Astrocyte (in vitro differentiated cells and primary cell): ENCODE measurements around the gene IKBKE. TPM values are rescaled to one million over a fixed set of nuclear protein-coding genes. Genes with fewer than 3 reads are reported as not detected.
"Not testable (repeated sequence)": the region's sequence is repeated elsewhere in the genome, so short reads cannot be mapped to it uniquely, and the experiment has no call there.

Source experiments
- DNase-seq: peaks from one replicate; pipeline ENCODE4 v3.0.0-alpha.2; 2010; ENCODE audit warnings: low read depth
- FAIRE-seq: peaks from 2 replicates; lab custom pipeline; 2011; peaks lifted over from hg19 to GRCh38; lab: Jason Lieb, UNC
- H2AFZ ChIP-seq: 2 replicates; pipeline ENCODE4 v1.6.0; 2012; ENCODE audit warnings: low read depth, low read length, inconsistent platforms
- H3K27ac ChIP-seq: 2 replicates; pipeline ENCODE4 v1.5.1; 2011; ENCODE audit warnings: low read depth, low read length, inconsistent platforms
- H3K27me3 ChIP-seq: 2 replicates; pipeline ENCODE4 v1.6.0; 2011; ENCODE audit warnings: low read length, inconsistent platforms; ENCODE audit not compliant: insufficient read depth
- H3K36me3 ChIP-seq: 2 replicates; pipeline ENCODE4 v1.5.1; 2011; ENCODE audit warnings: low read length, inconsistent platforms; ENCODE audit not compliant: insufficient read depth
- H3K4me1 ChIP-seq: 2 replicates; pipeline ENCODE4 v1.5.1; 2011; ENCODE audit warnings: low read length, inconsistent platforms; ENCODE audit not compliant: insufficient read depth
- H3K4me2 ChIP-seq: 2 replicates; pipeline ENCODE4 v1.6.0; 2012; ENCODE audit warnings: low read length, inconsistent platforms
- H3K4me3 ChIP-seq: 2 replicates; pipeline ENCODE4 v1.5.1; 2011; ENCODE audit warnings: low read depth, mild to moderate bottlenecking, low read length, inconsistent platforms; ENCODE audit not compliant: insufficient read depth
- H3K79me2 ChIP-seq: 2 replicates; pipeline ENCODE4 v1.6.0; 2012; ENCODE audit warnings: mild to moderate bottlenecking, low read length, inconsistent platforms; ENCODE audit not compliant: insufficient read depth
- H3K9ac ChIP-seq: 2 replicates; pipeline ENCODE4 v1.6.0; 2012; ENCODE audit warnings: mild to moderate bottlenecking, low read length, inconsistent platforms
- H3K9me3 ChIP-seq: 2 replicates; pipeline ENCODE4 v1.5.1; 2012; ENCODE audit warnings: low read depth, mild to moderate bottlenecking, low read length, inconsistent platforms; ENCODE audit not compliant: insufficient read depth
- H4K20me1 ChIP-seq: 2 replicates; pipeline ENCODE4 v1.6.0; 2012; ENCODE audit warnings: low read length, inconsistent platforms; ENCODE audit not compliant: insufficient read depth
- H3K27ac Mint-ChIP-seq: one replicate; pipeline ENCODE4 v1.8.0; 2021; ENCODE audit warnings: mild to moderate bottlenecking, mixed read lengths; ENCODE audit not compliant: unreplicated experiment
- H3K27me3 Mint-ChIP-seq: one replicate; pipeline ENCODE4 v1.8.0; 2021; ENCODE audit warnings: low read depth, mixed read lengths; ENCODE audit not compliant: unreplicated experiment
- H3K36me3 Mint-ChIP-seq: one replicate; pipeline ENCODE4 v1.8.0; 2021; ENCODE audit warnings: low read depth, mixed read lengths; ENCODE audit not compliant: unreplicated experiment
- H3K4me1 Mint-ChIP-seq: one replicate; pipeline ENCODE4 v1.8.0; 2021; ENCODE audit warnings: low read depth, mixed read lengths; ENCODE audit not compliant: unreplicated experiment
- H3K4me3 Mint-ChIP-seq: one replicate; pipeline ENCODE4 v1.8.0; 2021; ENCODE audit warnings: mild to moderate bottlenecking, moderate library complexity, mixed read lengths; ENCODE audit not compliant: unreplicated experiment
- H3K9me3 Mint-ChIP-seq: one replicate; pipeline ENCODE4 v1.8.0; 2021; ENCODE audit warnings: mild to moderate bottlenecking, mixed read lengths; ENCODE audit not compliant: unreplicated experiment
- EZH2 ChIP-seq: IDR thresholded peaks from 2 replicates; pipeline ENCODE4 v1.6.1; 2012; ENCODE audit warnings: mild to moderate bottlenecking, low read length, inconsistent platforms; ENCODE audit not compliant: insufficient read depth
- total RNA-seq: library from RNA; stranded (reverse); gene quantifications from 2 replicates; pipeline ENCODE4 v1.2.1, GENCODE V29; 2021
- TF ChIP-seq, protein P1 (sequence below): IDR thresholded peaks from 2 replicates; pipeline ENCODE4 v1.5.1; 2011; ENCODE audit warnings: low read depth, mild to moderate bottlenecking, inconsistent platforms, low read length, moderate library complexity; ENCODE audit not compliant: insufficient read depth

Gene IKBKE
- total RNA-seq, 1 donor from 2014 or later = 17.0 TPM

DNA sequence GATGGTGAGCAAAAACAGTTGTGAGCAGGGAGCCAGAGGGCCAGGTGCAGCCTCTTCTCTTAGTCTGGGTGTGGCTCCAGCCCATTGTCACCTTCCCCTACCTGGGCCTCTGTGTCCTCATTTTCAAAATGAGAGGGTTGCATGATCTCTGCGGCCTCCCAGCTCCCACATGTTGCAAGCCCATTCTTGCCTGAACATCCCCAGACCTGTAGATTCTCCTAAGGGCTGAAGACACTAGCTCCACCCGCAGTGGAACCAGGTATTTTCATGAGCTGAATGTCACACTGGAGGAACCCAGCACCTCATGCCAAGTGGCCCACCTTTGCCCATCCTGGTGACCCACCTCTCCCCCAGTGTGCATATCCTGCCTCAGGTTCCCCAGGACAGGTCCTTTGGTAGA, 12.3 kb downstream of the IKBKE start:
- DNase-seq (no peak), FAIRE-seq (no peak)
- Histone ChIP-seq H3K79me2 (no peaks in the 10 kb centered on the region), H3K27me3 (no peaks in the 10 kb centered on the region), H4K20me1 (peaks cover 6% of the 10 kb centered on the region), H3K9ac (no peak overlapping the region), H3K4me1 (peaks cover 9% of the 10 kb centered on the region), H3K36me3 (peaks cover 7% of the 10 kb centered on the region), H3K4me2 (no peak overlapping the region), H2AFZ (no peak overlapping the region), H3K4me3 (no peak overlapping the region), H3K27ac (no peak overlapping the region), H3K9me3 (no peaks in the 10 kb centered on the region)
- H3K27me3 Mint-ChIP-seq = no peaks in the 10 kb centered on the region
- no peak overlapping the region for H3K4me3 Mint-ChIP-seq
- peaks cover 12% of the 10 kb centered on the region for H3K4me1 Mint-ChIP-seq
- peaks cover 27% of the 10 kb centered on the region for H3K36me3 Mint-ChIP-seq
- no peak overlapping the region for H3K27ac Mint-ChIP-seq
- no peaks in the 10 kb centered on the region for H3K9me3 Mint-ChIP-seq
- TF ChIP-seq EZH2 = no peak
- TF ChIP-seq, protein P1, sequence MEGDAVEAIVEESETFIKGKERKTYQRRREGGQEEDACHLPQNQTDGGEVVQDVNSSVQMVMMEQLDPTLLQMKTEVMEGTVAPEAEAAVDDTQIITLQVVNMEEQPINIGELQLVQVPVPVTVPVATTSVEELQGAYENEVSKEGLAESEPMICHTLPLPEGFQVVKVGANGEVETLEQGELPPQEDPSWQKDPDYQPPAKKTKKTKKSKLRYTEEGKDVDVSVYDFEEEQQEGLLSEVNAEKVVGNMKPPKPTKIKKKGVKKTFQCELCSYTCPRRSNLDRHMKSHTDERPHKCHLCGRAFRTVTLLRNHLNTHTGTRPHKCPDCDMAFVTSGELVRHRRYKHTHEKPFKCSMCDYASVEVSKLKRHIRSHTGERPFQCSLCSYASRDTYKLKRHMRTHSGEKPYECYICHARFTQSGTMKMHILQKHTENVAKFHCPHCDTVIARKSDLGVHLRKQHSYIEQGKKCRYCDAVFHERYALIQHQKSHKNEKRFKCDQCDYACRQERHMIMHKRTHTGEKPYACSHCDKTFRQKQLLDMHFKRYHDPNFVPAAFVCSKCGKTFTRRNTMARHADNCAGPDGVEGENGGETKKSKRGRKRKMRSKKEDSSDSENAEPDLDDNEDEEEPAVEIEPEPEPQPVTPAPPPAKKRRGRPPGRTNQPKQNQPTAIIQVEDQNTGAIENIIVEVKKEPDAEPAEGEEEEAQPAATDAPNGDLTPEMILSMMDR = no peak

DNA sequence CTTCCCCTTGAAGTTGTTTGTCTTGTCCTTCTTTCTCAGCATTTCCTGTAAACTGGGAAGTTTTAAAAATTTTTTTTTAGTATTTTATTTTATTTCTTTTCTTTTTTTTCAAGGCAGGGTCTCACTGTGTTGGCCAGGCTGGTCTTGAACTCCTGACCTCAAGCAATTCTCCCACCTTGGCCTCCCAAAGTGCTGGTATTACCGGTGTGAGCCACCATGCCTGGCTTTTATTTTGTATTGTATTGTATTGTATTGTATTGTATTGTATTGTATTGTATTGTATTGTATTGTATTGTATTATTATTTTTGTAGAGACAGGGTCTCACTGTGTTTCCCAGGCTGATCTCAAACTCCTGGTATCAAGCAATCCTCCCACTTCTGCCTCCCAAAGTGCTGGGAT, 13.6 kb downstream of the IKBKE start:
- not testable (repeated sequence) for H3K4me3 Mint-ChIP-seq, H2AFZ ChIP-seq, H3K9me3 ChIP-seq, H3K9ac ChIP-seq, H3K4me2 ChIP-seq, H3K27ac ChIP-seq, DNase-seq, FAIRE-seq, H4K20me1 ChIP-seq, H3K9me3 Mint-ChIP-seq, H3K27me3 Mint-ChIP-seq, H3K4me1 ChIP-seq, H3K27ac Mint-ChIP-seq, H3K36me3 ChIP-seq, H3K4me3 ChIP-seq, H3K79me2 ChIP-seq, H3K27me3 ChIP-seq
- H3K36me3 Mint-ChIP-seq = peaks cover 25% of the 10 kb centered on the region
- H3K4me1 Mint-ChIP-seq = peaks cover 12% of the 10 kb centered on the region

DNA sequence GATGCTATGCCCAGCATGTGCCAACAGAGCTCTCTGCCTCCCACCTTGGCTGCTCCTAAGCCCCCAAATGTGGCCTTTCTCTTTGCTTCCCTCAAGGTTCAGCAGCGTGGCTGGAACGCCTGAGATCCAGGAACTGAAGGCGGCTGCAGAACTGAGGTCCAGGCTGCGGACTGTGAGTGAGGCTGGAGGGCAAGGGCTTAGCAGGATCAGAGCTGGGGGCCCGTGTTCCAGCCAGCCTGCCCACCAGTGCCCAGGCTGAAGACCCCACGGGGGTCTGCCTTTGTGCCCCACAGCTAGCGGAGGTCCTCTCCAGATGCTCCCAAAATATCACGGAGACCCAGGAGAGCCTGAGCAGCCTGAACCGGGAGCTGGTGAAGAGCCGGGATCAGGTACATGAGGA, 14.6 kb downstream of the IKBKE start:
- Histone ChIP-seq H4K20me1 (no peaks in the 10 kb centered on the region), H3K9ac (no peak overlapping the region), H3K4me3 (no peak overlapping the region), H3K36me3 (peaks cover 6% of the 10 kb centered on the region), H3K27ac (no peak overlapping the region), H3K9me3 (no peaks in the 10 kb centered on the region), H3K79me2 (no peaks in the 10 kb centered on the region), H2AFZ (no peak overlapping the region), H3K27me3 (no peaks in the 10 kb centered on the region), H3K4me1 (peaks cover 9% of the 10 kb centered on the region), H3K4me2 (no peak overlapping the region)
- H3K36me3 Mint-ChIP-seq = peaks cover 22% of the 10 kb centered on the region
- H3K27me3 Mint-ChIP-seq = no peaks in the 10 kb centered on the region
- FAIRE-seq = no peak
- H3K4me3 Mint-ChIP-seq = no peak overlapping the region
- H3K4me1 Mint-ChIP-seq = peaks cover 7% of the 10 kb centered on the region
- H3K27ac Mint-ChIP-seq = no peak overlapping the region
- H3K9me3 Mint-ChIP-seq = no peaks in the 10 kb centered on the region
- TF ChIP-seq EZH2 = no peak
- TF ChIP-seq, protein P1 = no peak
- no peak for DNase-seq
